GM18951 (cell line): ENCODE data around the gene DYNC2H1.

ENCODE experiments used
- POLR2A ChIP-seq: IDR thresholded peaks from 4 replicates; pipeline ENCODE4 v1.6.1; 2011; ENCODE audit warnings: mild to moderate bottlenecking; ENCODE audit not compliant: insufficient read length, insufficient read depth; ENCODE audit errors: extremely low read depth
- in situ Hi-C: fragments of 300-500 bp; cut with MboI; formaldehyde crosslinking; loops from one replicate; pipeline ENCODE4 v1.12.0; 2022; ENCODE audit warnings: low sequenced_read_pairs, mixed read lengths, inconsistent platforms; ENCODE audit not compliant: unreplicated experiment

Gene DYNC2H1

GRCh38 chr11:103441021-103441420 is 331.8 kb downstream of the DYNC2H1 start:
- in situ Hi-C loops = no loop called here
- TF ChIP-seq POLR2A = no peak

GRCh38 chr11:103448966-103449365 is 339.7 kb downstream of the DYNC2H1 start:
- no peak for TF ChIP-seq POLR2A
- in situ Hi-C loops = no loop called here

- TF ChIP-seq POLR2A = no peak
- in situ Hi-C loops = no loop called here
Measured at GRCh38 chr11:103450241-103450640, 341.0 kb downstream of the DYNC2H1 start.

DNA sequence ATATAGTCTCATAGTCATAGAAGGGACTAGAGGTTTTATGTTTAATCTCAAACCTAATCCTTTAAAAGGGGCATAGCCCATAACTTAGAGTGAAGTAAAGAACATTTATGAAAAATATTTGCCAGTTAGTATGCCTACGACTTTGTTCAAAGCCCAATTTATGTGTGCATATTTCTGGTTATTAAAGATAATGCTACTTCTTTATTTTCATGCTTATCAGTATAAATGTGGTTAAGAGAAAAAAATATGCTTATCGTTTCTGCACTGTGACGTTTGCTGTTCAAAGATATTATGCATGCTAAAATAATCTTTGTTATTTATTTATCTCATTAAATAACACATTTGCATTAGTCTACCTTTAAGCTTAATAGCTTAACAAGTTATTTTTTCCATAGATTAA is 343.9 kb downstream of the DYNC2H1 start:
- in situ Hi-C loops = no loop called here
- TF ChIP-seq POLR2A = no peak

DNA sequence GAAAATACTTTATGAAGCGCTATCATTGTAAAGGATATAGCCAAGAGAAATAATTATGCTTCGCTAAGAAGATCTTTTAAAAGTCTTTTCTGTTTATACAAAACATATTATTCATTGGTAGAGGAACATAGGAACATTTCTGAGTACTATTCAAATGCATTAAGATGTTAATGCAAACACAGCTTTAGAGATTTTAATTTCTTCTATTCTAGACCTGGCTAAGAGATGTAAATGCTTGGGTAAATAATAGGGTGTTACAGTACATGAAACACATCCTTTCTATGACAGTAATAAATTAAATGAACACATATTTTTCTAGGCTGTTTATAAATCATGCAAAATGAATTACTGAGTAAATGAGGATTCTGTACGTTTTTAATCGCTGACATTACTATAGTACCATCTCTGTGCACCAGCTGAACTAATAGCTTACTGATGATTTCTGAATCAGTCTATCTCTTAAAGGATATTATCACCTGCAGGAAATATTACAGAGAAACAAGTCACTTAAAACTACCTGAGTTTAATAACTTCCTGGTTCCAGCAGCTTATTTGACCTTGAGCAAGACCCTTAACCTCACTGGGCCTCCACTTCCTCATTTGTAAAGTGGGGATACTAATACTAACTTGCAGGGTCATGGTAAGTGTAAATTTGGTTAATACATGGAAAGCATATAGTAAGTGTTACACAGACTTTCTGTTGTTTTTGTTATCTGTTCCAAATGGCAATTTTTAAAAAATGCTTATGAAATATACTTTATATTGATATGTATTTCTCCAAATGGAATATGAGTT is 344.9 kb downstream of the DYNC2H1 start:
- no peak for TF ChIP-seq POLR2A
- in situ Hi-C loops = no loop called here

GRCh38 chr11:103464420-103464819 is 355.2 kb downstream of the DYNC2H1 start:
- in situ Hi-C loops = no loop called here
- TF ChIP-seq POLR2A = no peak

DNA sequence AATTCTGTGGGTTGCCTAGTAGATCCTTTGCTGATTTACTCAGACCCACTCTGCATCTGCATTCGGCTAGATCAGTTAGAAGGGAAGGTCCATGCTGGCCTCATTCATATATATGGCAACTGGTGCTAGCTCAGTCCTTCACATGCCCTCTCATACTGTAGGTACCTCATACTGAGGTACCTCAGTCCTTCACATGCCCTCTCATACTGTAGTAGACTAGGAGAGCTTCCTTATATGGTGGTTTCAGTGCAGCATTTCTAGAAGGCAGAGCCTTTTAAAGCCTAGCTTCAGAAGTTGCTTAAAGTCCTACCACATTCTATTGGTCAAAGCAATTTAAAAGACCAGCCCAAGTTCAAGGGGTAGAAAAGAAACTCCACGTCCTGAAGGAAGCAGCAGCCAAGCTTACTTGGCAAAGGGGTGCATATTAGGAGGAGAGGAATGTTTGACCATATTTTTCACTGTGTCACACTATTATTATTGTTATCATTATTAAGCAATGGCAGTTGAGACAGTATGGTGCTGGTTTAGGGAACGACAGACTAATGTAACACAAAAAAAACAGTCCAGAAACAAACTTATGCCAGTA is 356.4 kb downstream of the DYNC2H1 start:
- in situ Hi-C loops = no loop called here

DNA sequence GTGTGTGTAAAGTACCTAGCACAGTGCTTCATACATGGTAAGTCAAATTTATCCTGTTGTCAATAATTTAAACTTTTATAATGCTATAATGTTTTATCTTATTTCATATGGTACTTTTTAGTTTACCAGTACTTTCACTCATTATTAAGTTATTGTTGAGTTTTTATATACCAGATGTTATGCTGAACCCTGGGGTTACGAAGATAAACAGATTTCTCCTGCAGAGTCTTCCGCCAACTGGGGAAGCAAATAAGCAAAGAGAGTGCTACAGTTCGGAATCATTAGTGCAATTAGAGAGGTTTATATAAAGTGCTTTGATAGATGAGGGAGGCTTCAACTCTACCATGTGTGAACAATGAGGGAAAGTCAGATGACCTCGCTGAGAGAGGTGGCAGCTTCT is 362.3 kb downstream of the DYNC2H1 start:
- in situ Hi-C loops = no loop called here
- TF ChIP-seq POLR2A = no peak

More for the DNA sequence above, 356.4 kb downstream of the DYNC2H1 start:
- no peak for TF ChIP-seq POLR2A

- TF ChIP-seq POLR2A = no peak
Measured at GRCh38 chr11:103476874-103477273, 367.6 kb downstream of the DYNC2H1 start.

DNA sequence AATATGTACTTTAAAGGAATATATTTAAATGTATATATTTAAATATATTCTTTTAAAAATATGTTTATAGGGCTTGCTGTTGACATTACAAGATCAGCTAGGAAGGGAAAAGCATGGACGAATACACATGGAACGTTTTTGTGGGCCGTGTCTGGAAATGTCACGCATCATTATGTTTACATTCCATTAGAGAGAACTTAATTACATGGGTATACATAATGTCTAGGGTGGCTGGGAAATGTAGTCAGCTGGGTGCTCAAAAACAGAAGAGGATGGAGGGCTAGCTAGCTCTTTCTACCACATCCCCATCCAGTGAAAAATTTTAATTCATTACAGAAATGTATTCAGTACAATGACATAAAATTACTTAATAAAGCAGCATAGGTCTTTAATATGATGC is 371.2 kb downstream of the DYNC2H1 start:
- in situ Hi-C loops = no loop called here
- no peak for TF ChIP-seq POLR2A

More at GRCh38 chr11:103476874-103477273, 367.6 kb downstream of the DYNC2H1 start:
- in situ Hi-C loops = no loop called here

- no peak for TF ChIP-seq POLR2A
- in situ Hi-C loops = no loop called here
Measured at GRCh38 chr11:103483996-103484395, 374.8 kb downstream of the DYNC2H1 start.

DNA sequence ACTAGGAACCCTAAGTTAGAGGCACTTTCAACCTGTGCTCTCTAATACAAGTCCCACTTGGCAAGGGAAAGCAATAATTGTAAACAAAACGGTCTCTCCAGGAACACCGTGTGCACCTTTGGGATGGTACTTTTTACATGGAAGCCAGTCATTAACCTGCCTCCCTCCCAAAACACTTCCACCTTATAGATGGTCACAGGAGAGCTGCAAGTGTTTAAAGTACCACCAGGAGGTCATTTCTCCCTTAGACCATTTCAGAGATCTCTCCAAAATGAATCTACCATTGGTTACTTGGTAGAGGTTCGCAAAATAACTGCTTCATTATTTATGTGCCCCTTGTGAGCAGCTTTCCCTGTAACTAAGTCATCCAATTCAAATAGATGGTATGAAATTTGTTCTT is 375.3 kb downstream of the DYNC2H1 start:
- TF ChIP-seq POLR2A = no peak
- in situ Hi-C loops = no loop called here

DNA sequence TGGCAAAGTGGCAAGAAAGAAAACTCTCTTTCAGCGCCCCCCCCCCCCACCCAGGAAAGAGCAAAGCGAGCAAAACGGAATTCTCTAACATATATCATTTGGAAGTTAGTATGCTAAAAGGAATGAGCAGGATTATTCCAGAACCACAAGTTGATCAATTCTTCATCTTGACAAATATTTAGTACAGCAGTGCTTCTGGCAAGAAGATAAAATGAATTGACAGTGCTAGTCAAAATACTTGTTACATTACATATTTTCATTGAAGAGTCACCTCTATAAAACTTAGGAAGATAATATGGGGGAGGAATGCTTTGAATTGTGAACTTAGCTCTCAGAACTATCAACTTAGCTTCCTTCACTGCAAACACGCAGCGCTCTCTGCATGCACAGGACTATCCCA is 377.4 kb downstream of the DYNC2H1 start:
- in situ Hi-C loops = no loop called here
- TF ChIP-seq POLR2A = no peak

DNA sequence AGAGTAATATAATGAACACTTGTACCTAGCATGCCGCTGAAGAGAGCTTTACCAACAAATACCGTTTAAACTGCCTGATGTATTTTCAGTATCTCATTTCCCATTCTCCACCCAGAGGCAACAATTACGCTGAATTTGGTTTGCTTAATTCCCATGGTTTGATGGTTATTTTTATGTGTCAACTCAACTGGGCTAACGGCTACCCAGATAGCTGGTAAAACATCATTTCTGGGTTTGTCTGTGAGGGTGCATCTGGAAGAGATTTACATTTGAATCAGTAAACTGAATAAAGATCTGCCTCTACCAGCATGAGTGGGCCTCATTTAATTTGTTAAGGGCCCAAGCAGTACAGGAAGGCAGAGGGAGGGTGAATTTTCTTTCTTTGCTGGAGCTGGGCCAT is 377.9 kb downstream of the DYNC2H1 start:
- in situ Hi-C loops = no loop called here

GRCh38 chr11:103488031-103488461 is 378.8 kb downstream of the DYNC2H1 start:
- in situ Hi-C loops = no loop called here

More for the DNA sequence above, 377.9 kb downstream of the DYNC2H1 start:
- no peak for TF ChIP-seq POLR2A

More at GRCh38 chr11:103488031-103488461, 378.8 kb downstream of the DYNC2H1 start:
- no peak for TF ChIP-seq POLR2A
